Stimulated activated CD8-positive, alpha-beta memory T cell treated with anti-CD3 and anti-CD28 coated beads, Interleukin-4, amount 100 ng/mL, for 24 hours (primary cell): Measurements from ENCODE around the gene SLC6A15.

Source experiments
- DNase-seq: peaks from one replicate; pipeline ENCODE4 v3.0.0-alpha.2; 2020; ENCODE audit warnings: low read depth

SLC6A15 gene

GRCh38 chr12:84874825-84875139, 37.8 kb downstream of the SLC6A15 start:
- no peak for DNase-seq

GRCh38 chr12:84874125-84874824, 38.3 kb downstream of the SLC6A15 start:
- no peak for DNase-seq

- DNase-seq = no peak
These were observed 50.4 kb downstream of the SLC6A15 start for GRCh38 chr12:84862186-84862585.

GRCh38 chr12:84860718-84861117, 51.9 kb downstream of the SLC6A15 start:
- no peak for DNase-seq

- no peak for DNase-seq
These were observed 53.8 kb downstream of the SLC6A15 start for GRCh38 chr12:84858796-84859195.

- DNase-seq = no peak
These were observed 54.9 kb downstream of the SLC6A15 start for GRCh38 chr12:84857525-84858208.

GRCh38 chr12:84856156-84856900, 56.3 kb downstream of the SLC6A15 start:
- DNase-seq = no peak

- DNase-seq = no peak
These were observed 68.9 kb downstream of the SLC6A15 start for GRCh38 chr12:84843593-84844144.

- no peak for DNase-seq
These were observed 70.1 kb downstream of the SLC6A15 start for GRCh38 chr12:84842406-84843013.

GRCh38 chr12:84841591-84841990, 71.0 kb downstream of the SLC6A15 start:
- DNase-seq = no peak

- DNase-seq = no peak
These were observed 72.2 kb downstream of the SLC6A15 start for GRCh38 chr12:84840356-84840755.

- DNase-seq = no peak
These were observed 85.7 kb downstream of the SLC6A15 start for GRCh38 chr12:84826925-84827324.

GRCh38 chr12:84825149-84825548, 87.5 kb downstream of the SLC6A15 start:
- no peak for DNase-seq

- DNase-seq = no peak
These were observed 90.1 kb downstream of the SLC6A15 start for GRCh38 chr12:84822525-84822924.

GRCh38 chr12:84816916-84817695, 95.5 kb downstream of the SLC6A15 start:
- DNase-seq = no peak

GRCh38 chr12:84814664-84815245, 97.8 kb downstream of the SLC6A15 start:
- no peak for DNase-seq

- DNase-seq = no peak
These were observed 98.6 kb downstream of the SLC6A15 start for GRCh38 chr12:84813780-84814663.

GRCh38 chr12:84811291-84811690, 101.3 kb downstream of the SLC6A15 start:
- no peak for DNase-seq

- DNase-seq = no peak
These were observed 102.0 kb downstream of the SLC6A15 start for GRCh38 chr12:84810611-84811010.
